ENCODE data around the gene OTUD5. TPM values are rescaled to one million over a fixed set of nuclear protein-coding genes. Genes with fewer than 3 reads are reported as not detected.
A peak's percentile ranks its signal among the peaks of the same experiment; 100 is the strongest.
"Not testable (repeated sequence)": the region's sequence is repeated elsewhere in the genome, so short reads cannot be mapped to it uniquely, and the experiment has no call there.

The OTUD5 gene
- total and polyA plus RNA-seq, 3 donors from 2014 or later = 36.2 to 77.1 (median 74.3) TPM

- 80 to 92% methylated on average over 1 to 4 of the region's 4 CpGs for WGBS, 2 donors
- Histone ChIP-seq H3K4me3 (no peak overlapping the region), H3K9me3 (no peaks in the 10 kb centered on the region), H3K36me3 (ENCODE audit: low read depth, missing control alignments) (no peaks in the 10 kb centered on the region), H3K27ac (no peak overlapping the region), H3K4me1 (peaks cover 5% of the 10 kb centered on the region), H3K27me3 (no peaks in the 10 kb centered on the region)
- no peak for TF ChIP-seq CTCF (IDR thresholded peaks at IDR 0.05)
- no peak for TF ChIP-seq POLR2A (IDR thresholded peaks at IDR 0.05)
- no peak for DNase-seq
- intact Hi-C loops (cut with DNase I; ENCODE audit: low total_unique reads) = no loop called here
These were observed 64.5 kb downstream of the OTUD5 start for GRCh38 chrX:48892896-48893295.

GRCh38 chrX:48891402-48892288 lies 65.8 kb downstream of the OTUD5 start:
- Histone ChIP-seq H3K9me3 (no peaks in the 10 kb centered on the region), H3K27me3 (no peaks in the 10 kb centered on the region), H3K36me3 (ENCODE audit: low read depth, missing control alignments) (no peaks in the 10 kb centered on the region), H3K4me1 (peaks cover 5% of the 10 kb centered on the region), H3K4me3 (peak overlapping the region; percentile 56 to 75), H3K27ac (peak overlapping the region; percentile 80 to 82)
- DNase-seq = peak; percentile 90
- TF ChIP-seq POLR2A (IDR thresholded peaks at IDR 0.05) (no peak), CTCF (IDR thresholded peaks at IDR 0.05) (peak in 2 of 3 experiments; percentile 37 to 52)
- intact Hi-C loops (cut with DNase I; ENCODE audit: low total_unique reads) = no loop called here
- WGBS, 2 donors = 3 to 21% methylated on average over 2 to 52 of the region's 68 CpGs

- TF ChIP-seq CTCF (IDR thresholded peaks at IDR 0.05) (no peak), POLR2A (IDR thresholded peaks at IDR 0.05) (no peak)
- H3K27me3 ChIP-seq = no peaks in the 10 kb centered on the region
- intact Hi-C loops (cut with DNase I; ENCODE audit: low total_unique reads) = no loop called here
- no peak for DNase-seq
- no peaks in the 10 kb centered on the region for H3K9me3 ChIP-seq
- H3K27ac ChIP-seq = peak overlapping the region; percentile 80 to 82
- WGBS, 2 donors = 1% methylated on average over 9 to 23 of the region's 35 CpGs
- H3K36me3 ChIP-seq (ENCODE audit: low read depth, missing control alignments) = no peaks in the 10 kb centered on the region
- H3K4me1 ChIP-seq = no peaks in the 10 kb centered on the region
- H3K4me3 ChIP-seq = peak overlapping the region; percentile 56 to 75
These were observed 66.4 kb downstream of the OTUD5 start for GRCh38 chrX:48890934-48891401.

GRCh38 chrX:48890296-48890925 lies 67.0 kb downstream of the OTUD5 start:
- H3K27ac ChIP-seq = peak overlapping the region; percentile 80 to 82
- no peaks in the 10 kb centered on the region for H3K27me3 ChIP-seq
- no peaks in the 10 kb centered on the region for H3K36me3 ChIP-seq (ENCODE audit: low read depth, missing control alignments)
- no peaks in the 10 kb centered on the region for H3K9me3 ChIP-seq
- H3K4me3 ChIP-seq = peak overlapping the region in 1 of 2 donors; percentile 75
- intact Hi-C loops (cut with DNase I; ENCODE audit: low total_unique reads) = no loop called here
- no peak for DNase-seq
- TF ChIP-seq CTCF (IDR thresholded peaks at IDR 0.05) (no peak), POLR2A (IDR thresholded peaks at IDR 0.05) (no peak)
- WGBS, 2 donors = 7 to 17% methylated on average over 13 to 15 of the region's 15 CpGs
- no peaks in the 10 kb centered on the region for H3K4me1 ChIP-seq

- intact Hi-C loops (cut with DNase I; ENCODE audit: low total_unique reads); H3K9me3 ChIP-seq; H3K27me3 ChIP-seq; H3K4me3 ChIP-seq; H3K27ac ChIP-seq; H3K4me1 ChIP-seq; DNase-seq; H3K36me3 ChIP-seq (ENCODE audit: low read depth, missing control alignments): not testable (repeated sequence)
- WGBS, 2 donors = 92 to 100% methylated on average over 4 to 5 of the region's 5 CpGs
These were observed 70.8 kb downstream of the OTUD5 start for GRCh38 chrX:48886586-48886985.

All from testis (tissue), 3 donors.